OCI-LY7 (cell line): ENCODE measurements around the gene FBRSL1. TPM values are rescaled to one million over a fixed set of nuclear protein-coding genes. Genes with fewer than 3 reads are reported as not detected.

ENCODE experiments used
- BruUV-seq: library from RNA; stranded (reverse); fragments of 400-500 nt; replicated peaks from 2 replicates; lab custom pipeline; 2021; lab: Mats Ljungman, UMichigan
- CTCF ChIA-PET: fragments of 300-600 bp; sonication (Branson Sonifier 250); formaldehyde crosslinking; loops from one replicate; lab custom pipeline; 2022; ENCODE audit warnings: antibody characterized with exemption; ENCODE audit not compliant: unreplicated experiment; lab: Charles Lee
- POLR2A ChIA-PET: fragments of 300-600 bp; sonication (Branson Sonifier 250); formaldehyde crosslinking; loops from one replicate; lab custom pipeline; 2022; ENCODE audit warnings: antibody characterized with exemption; lab: Charles Lee
- DNase-seq: peaks from one replicate; pipeline ENCODE4 v3.0.0-alpha.2; 2015; ENCODE audit warnings: low spot score
- H2AFZ ChIP-seq: fragments of 200-600 bp; sonication (generic), shearing (Covaris generic); 2 replicates; pipeline ENCODE4 v1.6.1; 2014; ENCODE audit warnings: mild to moderate bottlenecking, antibody characterized with exemption, low read length, moderate library complexity
- H3K27ac ChIP-seq: fragments of 200-600 bp; sonication (generic); 2 replicates; pipeline ENCODE4 v1.5.1; 2014; ENCODE audit warnings: mixed run types, low read depth, mild to moderate bottlenecking, moderate library complexity, low read length, inconsistent platforms; ENCODE audit not compliant: poor library complexity, severe bottlenecking
- H3K36me3 ChIP-seq: fragments of 200-600 bp; sonication (generic); 2 replicates; pipeline ENCODE4 v1.6.1; 2014; ENCODE audit warnings: mild to moderate bottlenecking, antibody characterized with exemption, low read length, moderate library complexity, mixed read lengths; ENCODE audit not compliant: insufficient read depth
- H3K4me1 ChIP-seq: fragments of 200-600 bp; sonication (generic); 2 replicates; pipeline ENCODE4 v1.5.1; 2014; ENCODE audit warnings: mild to moderate bottlenecking, low read length; ENCODE audit not compliant: insufficient read depth, poor library complexity, severe bottlenecking
- H3K4me2 ChIP-seq: fragments of 200-600 bp; sonication (generic); 2 replicates; pipeline ENCODE4 v1.6.1; 2014; ENCODE audit warnings: mild to moderate bottlenecking, low read length
- H3K4me3 ChIP-seq: fragments of 200-600 bp; sonication (generic); 2 replicates; pipeline ENCODE4 v1.5.1; 2014; ENCODE audit warnings: mild to moderate bottlenecking, low read depth, low read length; ENCODE audit not compliant: poor library complexity, severe bottlenecking
- H3K79me2 ChIP-seq: fragments of 200-600 bp; sonication (generic); 2 replicates; pipeline ENCODE4 v1.6.1; 2016; ENCODE audit warnings: low read depth, mild to moderate bottlenecking, low read length, moderate library complexity, mixed read lengths; ENCODE audit not compliant: insufficient read depth
- H3K9me2 ChIP-seq: fragments of 200-600 bp; sonication (generic); 2 replicates; pipeline ENCODE4 v1.6.1; 2016; ENCODE audit warnings: mild to moderate bottlenecking, low read length, mixed read lengths; ENCODE audit not compliant: insufficient read depth
- H3K9me3 ChIP-seq: fragments of 200-600 bp; sonication (generic); 2 replicates; pipeline ENCODE4 v1.6.1; 2014; ENCODE audit warnings: mild to moderate bottlenecking, mixed run types, low read length, mixed read lengths
- H4K20me1 ChIP-seq: fragments of 200-600 bp; sonication (generic); 2 replicates; pipeline ENCODE4 v1.6.1; 2014; ENCODE audit warnings: mild to moderate bottlenecking, antibody characterized with exemption, low read length, moderate library complexity, mixed read lengths; ENCODE audit not compliant: insufficient read depth
- EZH2phosphoT487 ChIP-seq: fragments of 200-600 bp; sonication (generic); IDR thresholded peaks from 2 replicates; pipeline ENCODE4 v1.6.1; 2018; ENCODE audit warnings: low read depth, borderline replicate concordance, mild to moderate bottlenecking, mixed run types, antibody characterized with exemption, low read length, moderate library complexity, mixed read lengths
- intact Hi-C: fragments of 100-400 bp; cut with micrococcal nuclease; formaldehyde crosslinking; loops from one replicate; pipeline ENCODE4 v1.10.0; 2022; ENCODE audit not compliant: unreplicated experiment
- total RNA-seq, 2 experiments: library from RNA; depleted of rRNA in 1 of 2; stranded (reverse); fragments of >200 nt in 1 of 2; shearing (Covaris generic) in 1 of 2; gene quantifications; 2 replicates each; pipeline ENCODE4 v1.2.3, GENCODE V29; 2014 to 2022
- TF ChIP-seq, protein P1 (sequence below): fragments of 200-600 bp; sonication (generic); conservative IDR thresholded peaks from 2 replicates; pipeline ENCODE4 v1.5.1; 2014; ENCODE audit warnings: mild to moderate bottlenecking, antibody characterized with exemption, low read length, moderate library complexity, mixed read lengths

FBRSL1 gene
- total RNA-seq, 2 experiments from 2014 or later = 24.6 to 87.8 TPM

DNA sequence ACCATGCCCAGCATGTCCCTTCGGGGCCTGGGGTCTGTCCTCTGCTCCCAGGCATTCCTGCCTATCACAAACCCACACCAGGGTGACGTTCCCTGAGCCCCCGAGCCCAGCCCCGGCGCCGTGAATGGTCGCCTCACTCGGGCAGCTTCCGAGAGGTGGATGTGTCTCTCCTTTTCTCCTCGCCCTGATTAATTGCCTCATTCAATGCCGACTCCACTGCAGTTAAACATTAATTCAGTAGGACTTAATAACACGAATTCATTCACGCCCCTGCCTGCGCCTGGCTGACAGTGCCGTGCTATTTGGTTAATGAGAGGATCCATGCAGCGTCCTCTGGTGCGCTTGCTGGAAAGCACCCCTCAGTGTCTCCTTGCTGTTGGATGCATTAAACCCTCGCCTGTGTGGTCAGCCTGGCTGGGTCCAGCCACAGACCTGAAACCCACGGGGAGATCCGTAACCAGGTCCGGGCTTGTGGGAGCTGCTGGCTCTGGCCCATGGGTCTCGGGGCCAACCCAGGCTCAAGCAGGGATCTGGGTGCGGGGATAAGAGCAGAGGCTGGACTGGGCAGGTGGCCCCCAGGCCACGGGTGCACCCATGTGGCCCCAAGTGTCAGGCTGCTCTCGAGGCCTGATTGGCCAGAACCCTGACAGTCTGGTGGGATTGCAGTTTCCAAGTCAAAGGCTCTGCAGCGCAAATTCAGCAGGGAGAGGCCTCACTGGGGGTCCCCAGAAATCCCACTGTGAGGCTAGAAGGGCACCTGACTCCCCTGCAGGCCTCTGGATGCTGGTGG lies 55.4 kb downstream of the FBRSL1 start:
- Histone ChIP-seq H4K20me1 (no peaks in the 10 kb centered on the region), H3K4me1 (peaks cover 3% of the 10 kb centered on the region), H3K9me2 (no peaks in the 10 kb centered on the region), H3K4me3 (no peak overlapping the region), H3K79me2 (no peaks in the 10 kb centered on the region), H2AFZ (no peak overlapping the region), H3K9me3 (no peaks in the 10 kb centered on the region), H3K4me2 (no peak overlapping the region), H3K27ac (no peak overlapping the region), H3K36me3 (no peaks in the 10 kb centered on the region)
- ChIA-PET CTCF (interaction anchor here (0.6 kb wide), 1 partner anchor 93 kb away, joined by 3 read pairs; no protein-coding TSS in a partner anchor), POLR2A (no interaction called here)
- no TSS peak for BruUV-seq
- intact Hi-C loops = no loop called here
- TF ChIP-seq, protein P1, sequence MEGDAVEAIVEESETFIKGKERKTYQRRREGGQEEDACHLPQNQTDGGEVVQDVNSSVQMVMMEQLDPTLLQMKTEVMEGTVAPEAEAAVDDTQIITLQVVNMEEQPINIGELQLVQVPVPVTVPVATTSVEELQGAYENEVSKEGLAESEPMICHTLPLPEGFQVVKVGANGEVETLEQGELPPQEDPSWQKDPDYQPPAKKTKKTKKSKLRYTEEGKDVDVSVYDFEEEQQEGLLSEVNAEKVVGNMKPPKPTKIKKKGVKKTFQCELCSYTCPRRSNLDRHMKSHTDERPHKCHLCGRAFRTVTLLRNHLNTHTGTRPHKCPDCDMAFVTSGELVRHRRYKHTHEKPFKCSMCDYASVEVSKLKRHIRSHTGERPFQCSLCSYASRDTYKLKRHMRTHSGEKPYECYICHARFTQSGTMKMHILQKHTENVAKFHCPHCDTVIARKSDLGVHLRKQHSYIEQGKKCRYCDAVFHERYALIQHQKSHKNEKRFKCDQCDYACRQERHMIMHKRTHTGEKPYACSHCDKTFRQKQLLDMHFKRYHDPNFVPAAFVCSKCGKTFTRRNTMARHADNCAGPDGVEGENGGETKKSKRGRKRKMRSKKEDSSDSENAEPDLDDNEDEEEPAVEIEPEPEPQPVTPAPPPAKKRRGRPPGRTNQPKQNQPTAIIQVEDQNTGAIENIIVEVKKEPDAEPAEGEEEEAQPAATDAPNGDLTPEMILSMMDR = no peak
- no peak for TF ChIP-seq EZH2phosphoT487
- DNase-seq = no peak

DNA sequence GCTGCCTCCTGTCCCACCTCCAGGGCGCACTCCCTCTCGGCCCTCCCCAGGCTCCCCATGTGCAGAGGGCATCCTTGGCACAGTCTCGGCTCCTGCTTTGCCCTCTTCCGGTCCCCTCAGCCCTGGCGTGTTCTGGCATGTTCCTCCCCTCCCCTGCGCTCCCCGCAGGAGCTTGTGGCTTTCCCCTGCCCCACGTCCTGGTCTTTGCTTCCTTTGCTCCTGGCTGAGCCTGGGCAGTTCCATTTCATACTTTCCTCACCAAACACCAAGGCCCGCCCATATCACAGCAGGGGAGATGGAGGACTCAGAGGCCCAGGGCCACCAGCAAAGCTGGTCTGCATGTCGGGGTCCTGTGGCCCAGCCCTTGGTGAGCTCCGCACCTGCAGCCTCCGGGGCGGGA lies 56.0 kb downstream of the FBRSL1 start:
- ChIA-PET POLR2A (no interaction called here), CTCF (no interaction called here)
- H3K79me2 ChIP-seq = no peaks in the 10 kb centered on the region
- H3K4me2 ChIP-seq = no peak overlapping the region
- H4K20me1 ChIP-seq = no peaks in the 10 kb centered on the region
- H3K36me3 ChIP-seq = no peaks in the 10 kb centered on the region
- DNase-seq = no peak
- H3K9me2 ChIP-seq = no peaks in the 10 kb centered on the region
- H3K27ac ChIP-seq = no peak overlapping the region
- intact Hi-C loops = no loop called here
- TF ChIP-seq, protein P1 = no peak
- TF ChIP-seq EZH2phosphoT487 = no peak
- H3K9me3 ChIP-seq = no peaks in the 10 kb centered on the region
- BruUV-seq = no TSS peak
- H3K4me3 ChIP-seq = no peak overlapping the region
- H2AFZ ChIP-seq = no peak overlapping the region
- peaks cover 3% of the 10 kb centered on the region for H3K4me1 ChIP-seq

DNA sequence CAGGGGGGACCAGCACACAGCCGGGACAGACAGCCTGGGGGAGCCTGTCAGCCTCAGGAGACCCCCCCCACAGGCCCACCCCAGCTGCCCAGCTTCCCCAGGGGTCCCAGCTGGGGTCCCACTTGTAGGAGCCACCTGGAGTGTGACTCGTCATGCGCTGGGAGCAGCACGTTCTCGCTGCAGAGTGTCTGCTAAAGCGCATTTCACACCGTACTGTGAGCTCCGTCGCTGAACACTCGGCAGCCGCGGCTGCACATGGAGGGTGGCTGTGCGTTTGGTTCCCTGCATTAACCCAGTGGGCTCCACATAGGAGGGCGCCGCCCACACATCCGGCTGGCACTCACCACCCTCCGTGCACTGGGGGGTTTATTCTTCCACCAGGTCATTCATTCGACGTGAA lies 56.7 kb downstream of the FBRSL1 start:
- TF ChIP-seq, protein P1 = no peak
- no peak for TF ChIP-seq EZH2phosphoT487
- no peak overlapping the region for H3K4me3 ChIP-seq
- no peak overlapping the region for H3K27ac ChIP-seq
- H3K9me2 ChIP-seq = no peaks in the 10 kb centered on the region
- no peak overlapping the region for H3K4me2 ChIP-seq
- no peaks in the 10 kb centered on the region for H3K79me2 ChIP-seq
- CTCF ChIA-PET = no interaction called here
- H3K4me1 ChIP-seq = peaks cover 3% of the 10 kb centered on the region
- intact Hi-C loops = no loop called here
- H3K9me3 ChIP-seq = no peaks in the 10 kb centered on the region
- POLR2A ChIA-PET = no interaction called here
- no peak overlapping the region for H2AFZ ChIP-seq
- H3K36me3 ChIP-seq = no peaks in the 10 kb centered on the region
- no peaks in the 10 kb centered on the region for H4K20me1 ChIP-seq
- no peak for DNase-seq
- BruUV-seq = no TSS peak
